H54 (cell line): ENCODE results near the gene UCHL3.
A peak's percentile ranks its signal among the peaks of the same experiment; 100 is the strongest.

ENCODE experiments used
- DNase-seq: peaks from one replicate; pipeline ENCODE4 v3.0.0; 2011; ENCODE audit warnings: low spot score, mixed read lengths; ENCODE audit not compliant: insufficient read length
- FAIRE-seq: peaks from 3 replicates; lab custom pipeline; 2011; peaks lifted over from hg19 to GRCh38; lab: Jason Lieb, UNC
- POLR2A ChIP-seq: IDR thresholded peaks from 2 replicates; pipeline ENCODE4 v1.6.1; 2011; ENCODE audit warnings: low read depth, mild to moderate bottlenecking, low read length

UCHL3 gene

GRCh38 chr13:75569576-75569975, 20.0 kb downstream of the UCHL3 start:
- DNase-seq: no peak
- TF ChIP-seq POLR2A: no peak
- FAIRE-seq: peak; percentile 30

- no peak for TF ChIP-seq POLR2A
- no peak for FAIRE-seq
Measured at GRCh38 chr13:75579529-75579928, 29.9 kb downstream of the UCHL3 start.

GRCh38 chr13:75581874-75582640, 32.5 kb downstream of the UCHL3 start:
- no peak for DNase-seq
- TF ChIP-seq POLR2A: no peak
- peak; percentile 71 for FAIRE-seq

More at GRCh38 chr13:75579529-75579928, 29.9 kb downstream of the UCHL3 start:
- no peak for DNase-seq

GRCh38 chr13:75583091-75583490, 33.5 kb downstream of the UCHL3 start:
- FAIRE-seq (no peak), DNase-seq (no peak)

GRCh38 chr13:75585153-75585552, 35.6 kb downstream of the UCHL3 start:
- TF ChIP-seq POLR2A: no peak
- no peak for DNase-seq
- no peak for FAIRE-seq

More at GRCh38 chr13:75583091-75583490, 33.5 kb downstream of the UCHL3 start:
- no peak for TF ChIP-seq POLR2A

- TF ChIP-seq POLR2A: no peak
- no peak for DNase-seq
- peak; percentile 77 for FAIRE-seq
Measured at GRCh38 chr13:75587679-75588078, 38.1 kb downstream of the UCHL3 start.

- DNase-seq (no peak), FAIRE-seq (no peak)
- TF ChIP-seq POLR2A: no peak
Measured at GRCh38 chr13:75596657-75597182, 47.1 kb downstream of the UCHL3 start.

GRCh38 chr13:75600371-75600770, 50.8 kb downstream of the UCHL3 start:
- FAIRE-seq (no peak), DNase-seq (no peak)

GRCh38 chr13:75603038-75603437, 53.4 kb downstream of the UCHL3 start:
- TF ChIP-seq POLR2A: no peak
- DNase-seq: no peak
- FAIRE-seq: no peak

More at GRCh38 chr13:75600371-75600770, 50.8 kb downstream of the UCHL3 start:
- TF ChIP-seq POLR2A: no peak

- TF ChIP-seq POLR2A: no peak
- FAIRE-seq (peak; percentile 83), DNase-seq (no peak)
Measured at GRCh38 chr13:75607447-75607846, 57.9 kb downstream of the UCHL3 start.

GRCh38 chr13:75610466-75610865, 60.9 kb downstream of the UCHL3 start:
- TF ChIP-seq POLR2A: no peak
- peak; percentile 36 for FAIRE-seq
- no peak for DNase-seq

- no peak for TF ChIP-seq POLR2A
- DNase-seq (no peak), FAIRE-seq (peak; percentile 55)
Measured at GRCh38 chr13:75612354-75612753, 62.8 kb downstream of the UCHL3 start.

- FAIRE-seq (no peak), DNase-seq (no peak)
- no peak for TF ChIP-seq POLR2A
Measured at GRCh38 chr13:75617230-75617629, 67.6 kb downstream of the UCHL3 start.

GRCh38 chr13:75618308-75618707, 68.7 kb downstream of the UCHL3 start:
- TF ChIP-seq POLR2A: no peak
- FAIRE-seq: no peak
- no peak for DNase-seq

- DNase-seq (no peak), FAIRE-seq (no peak)
- TF ChIP-seq POLR2A: no peak
Measured at GRCh38 chr13:75620020-75620419, 70.4 kb downstream of the UCHL3 start.
